Osteoblast (primary cell): ENCODE results near the gene SAMD8. TPM values are rescaled to one million over a fixed set of nuclear protein-coding genes. Genes with fewer than 3 reads are reported as not detected.

ENCODE experiments used
- DNase-seq: peaks from one replicate; pipeline ENCODE4 v3.0.0; 2011; ENCODE audit warnings: low spot score, mixed read lengths; ENCODE audit not compliant: insufficient read length; ENCODE audit errors: missing footprints
- H2AFZ ChIP-seq: 2 replicates; pipeline ENCODE4 v1.6.0; 2011; ENCODE audit warnings: mild to moderate bottlenecking, low read length
- H3K27ac ChIP-seq: 2 replicates; pipeline ENCODE4 v1.5.1; 2011; ENCODE audit warnings: mild to moderate bottlenecking, low read depth, low read length, moderate library complexity
- H3K27me3 ChIP-seq: 2 replicates; pipeline ENCODE4 v1.6.0; 2012; ENCODE audit warnings: mild to moderate bottlenecking, control low read depth, inconsistent platforms, low read length, moderate library complexity; ENCODE audit not compliant: insufficient read depth
- H3K36me3 ChIP-seq: 2 replicates; pipeline ENCODE4 v1.5.1; 2011; ENCODE audit warnings: mild to moderate bottlenecking, low read length, control low read depth, moderate library complexity; ENCODE audit not compliant: insufficient read depth
- H3K4me1 ChIP-seq: 2 replicates; pipeline ENCODE4 v1.5.1; 2011; ENCODE audit warnings: mild to moderate bottlenecking, low read length, control low read depth, moderate library complexity; ENCODE audit not compliant: insufficient read depth
- H3K4me2 ChIP-seq: 2 replicates; pipeline ENCODE4 v1.6.0; 2011; ENCODE audit warnings: mild to moderate bottlenecking, low read length; ENCODE audit not compliant: insufficient read depth
- H3K4me3 ChIP-seq: fragments of 200-600 bp; sonication (generic); 3 replicates; pipeline ENCODE4 v1.5.1; 2012; ENCODE audit warnings: mild to moderate bottlenecking, low read length, inconsistent platforms; ENCODE audit not compliant: insufficient read depth
- H3K79me2 ChIP-seq: 2 replicates; pipeline ENCODE4 v1.6.0; 2012; ENCODE audit warnings: mild to moderate bottlenecking, low read length, control low read depth, inconsistent platforms; ENCODE audit not compliant: insufficient read depth
- H3K9me3 ChIP-seq: 2 replicates; pipeline ENCODE4 v1.5.1; 2011; ENCODE audit warnings: low read depth, low read length, control low read depth
- H4K20me1 ChIP-seq: 2 replicates; pipeline ENCODE4 v1.6.0; 2012; ENCODE audit warnings: mild to moderate bottlenecking, low read length, control low read depth; ENCODE audit not compliant: insufficient read depth
- CTCF ChIP-seq: IDR thresholded peaks from 2 replicates; pipeline ENCODE4 v1.5.1; 2011; ENCODE audit warnings: mild to moderate bottlenecking, low read depth, low read length, moderate library complexity; ENCODE audit errors: extremely low read depth
- total RNA-seq: library from RNA; depleted of rRNA; stranded (reverse); fragments of >200 nt; gene quantifications from 2 replicates; pipeline ENCODE4 v1.2.3, GENCODE V29; 2012

The SAMD8 gene
- total RNA-seq, 1 donor, result 31.5 TPM

- no peaks in the 10 kb centered on the region for H3K9me3 ChIP-seq
- no peaks in the 10 kb centered on the region for H3K36me3 ChIP-seq
- H3K4me2 ChIP-seq, result no peak overlapping the region
- H3K27ac ChIP-seq, result no peak overlapping the region
- H3K27me3 ChIP-seq, result no peaks in the 10 kb centered on the region
- no peak for TF ChIP-seq CTCF
- no peak overlapping the region for H3K4me3 ChIP-seq
- H3K4me1 ChIP-seq, result no peaks in the 10 kb centered on the region
- H2AFZ ChIP-seq, result no peak overlapping the region
- H3K79me2 ChIP-seq, result no peaks in the 10 kb centered on the region
- no peak for DNase-seq
- H4K20me1 ChIP-seq, result no peaks in the 10 kb centered on the region
These were observed 38.7 kb upstream of the SAMD8 start for GRCh38 chr10:75072727-75073126.

GRCh38 chr10:75073442-75073841 lies 38.0 kb upstream of the SAMD8 start:
- no peaks in the 10 kb centered on the region for H3K9me3 ChIP-seq
- no peak for TF ChIP-seq CTCF
- no peaks in the 10 kb centered on the region for H3K4me1 ChIP-seq
- H3K27ac ChIP-seq, result no peak overlapping the region
- H3K4me2 ChIP-seq, result no peak overlapping the region
- no peak for DNase-seq
- no peaks in the 10 kb centered on the region for H3K79me2 ChIP-seq
- H4K20me1 ChIP-seq, result no peaks in the 10 kb centered on the region
- no peak overlapping the region for H3K4me3 ChIP-seq
- H2AFZ ChIP-seq, result no peak overlapping the region
- H3K36me3 ChIP-seq, result no peaks in the 10 kb centered on the region
- no peaks in the 10 kb centered on the region for H3K27me3 ChIP-seq

- H3K79me2 ChIP-seq, result no peaks in the 10 kb centered on the region
- H3K27ac ChIP-seq, result no peak overlapping the region
- H2AFZ ChIP-seq, result no peak overlapping the region
- no peaks in the 10 kb centered on the region for H3K27me3 ChIP-seq
- H3K9me3 ChIP-seq, result no peaks in the 10 kb centered on the region
- H4K20me1 ChIP-seq, result no peaks in the 10 kb centered on the region
- H3K4me3 ChIP-seq, result no peak overlapping the region
- no peak overlapping the region for H3K4me2 ChIP-seq
- TF ChIP-seq CTCF, result no peak
- no peak for DNase-seq
- H3K4me1 ChIP-seq, result no peaks in the 10 kb centered on the region
- no peaks in the 10 kb centered on the region for H3K36me3 ChIP-seq
These were observed 36.6 kb upstream of the SAMD8 start for GRCh38 chr10:75074711-75075445.

GRCh38 chr10:75076348-75076747 lies 35.1 kb upstream of the SAMD8 start:
- DNase-seq, result no peak
- H3K4me3 ChIP-seq, result no peak overlapping the region
- H3K9me3 ChIP-seq, result no peaks in the 10 kb centered on the region
- TF ChIP-seq CTCF, result no peak
- H2AFZ ChIP-seq, result no peak overlapping the region
- H3K4me1 ChIP-seq, result no peaks in the 10 kb centered on the region
- H3K27ac ChIP-seq, result no peak overlapping the region
- no peak overlapping the region for H3K4me2 ChIP-seq
- no peaks in the 10 kb centered on the region for H4K20me1 ChIP-seq
- H3K27me3 ChIP-seq, result no peaks in the 10 kb centered on the region
- no peaks in the 10 kb centered on the region for H3K79me2 ChIP-seq
- H3K36me3 ChIP-seq, result no peaks in the 10 kb centered on the region
